HepG2 (cell line): ENCODE data around the gene MTA1. TPM values are rescaled to one million over a fixed set of nuclear protein-coding genes. Genes with fewer than 3 reads are reported as not detected.

Source experiments
- ATAC-seq: fragments of 200-7000 bp; cut with Tn5 transposase; 3 replicates; pipeline ENCODE4 v1.9.1; 2020; ENCODE audit warnings: mild to moderate bottlenecking, moderate library complexity
- BruUV-seq: library from RNA; stranded (reverse); fragments of 400-500 nt; replicated peaks from 2 replicates; lab custom pipeline; 2021; lab: Mats Ljungman, UMichigan
- CTCF ChIA-PET: fragments of 300-600 bp; formaldehyde crosslinking; extraction: SDS; loops from one replicate; lab custom pipeline; 2021; ENCODE audit warnings: low total read pairs, inconsistent platforms, low intra/inter-chr PET ratio; lab: Yijun Ruan, JAX
- POLR2A ChIA-PET: fragments of 350-600 bp; sonication (Branson Sonifier 250); formaldehyde crosslinking; loops from one replicate; lab custom pipeline; 2020; ENCODE audit warnings: antibody characterized with exemption, inconsistent platforms; lab: Yijun Ruan, JAX
- DNase-seq: peaks from one replicate; pipeline ENCODE4 v3.0.0-alpha.2; 2015; ENCODE audit warnings: low spot score
- FAIRE-seq: peaks from 3 replicates; lab custom pipeline; 2011; peaks lifted over from hg19 to GRCh38; lab: Jason Lieb, UNC
- H2AFZ ChIP-seq: one replicate; pipeline ENCODE4 v1.6.1; 2011; ENCODE audit warnings: low read length, inconsistent platforms
- H3K27ac ChIP-seq: fragments of 300-600 bp; 3 replicates; pipeline ENCODE4 v1.8.0; 2011; ENCODE audit warnings: mixed run types, mild to moderate bottlenecking, mixed read lengths, low read length, inconsistent platforms; ENCODE audit not compliant: insufficient read depth; ENCODE audit errors: extremely low read length
- H3K27me3 ChIP-seq, 2 experiments: fragments of 200-600 bp in 1 of 2; 2 replicates in 1 of 2; 3 replicates in 1 of 2; pipeline versions ENCODE4 v1.6.0 to v1.8.0; 2011; ENCODE audit warnings: low read length in 2 of 2, mild to moderate bottlenecking in 2 of 2, moderate library complexity in 2 of 2, inconsistent platforms in 1 of 2; ENCODE audit not compliant: insufficient read depth in 2 of 2, control insufficient read depth in 1 of 2
- H3K36me3 ChIP-seq, 2 experiments: fragments of 200-600 bp in 1 of 2; replicated peaks in 1 of 2; 2 replicates in 1 of 2; 3 replicates in 1 of 2; pipeline versions ENCODE4 v1.5.1 to v1.8.0; 2011; ENCODE audit warnings: low read length in 2 of 2, inconsistent platforms in 1 of 2; ENCODE audit not compliant: insufficient read depth in 2 of 2, control insufficient read depth in 1 of 2
- H3K4me1 ChIP-seq: 2 replicates; pipeline ENCODE4 v1.5.1; 2012; ENCODE audit warnings: low read length, inconsistent platforms; ENCODE audit not compliant: insufficient read depth
- H3K4me2 ChIP-seq: 2 replicates; pipeline ENCODE4 v1.6.0; 2011; ENCODE audit warnings: low read depth, low read length, inconsistent platforms
- H3K4me3 ChIP-seq, 3 experiments: fragments of 200-600 bp in 1 of 3; sonication (generic), shearing (Covaris generic) in 1 of 3; replicated peaks in 1 of 3; 2 replicates each; pipeline ENCODE4 v1.5.1; 2011 to 2016; ENCODE audit warnings: low read length in 3 of 3, inconsistent platforms in 2 of 3, low read depth in 2 of 3, mild to moderate bottlenecking in 2 of 3, control low read depth in 1 of 3, mixed read lengths in 1 of 3; ENCODE audit not compliant: insufficient read depth in 1 of 3
- H3K79me2 ChIP-seq: one replicate; pipeline ENCODE4 v1.6.1; 2011; ENCODE audit warnings: low read length, inconsistent platforms; ENCODE audit not compliant: insufficient read depth
- H3K9ac ChIP-seq: 2 replicates; pipeline ENCODE4 v1.6.0; 2011; ENCODE audit warnings: mild to moderate bottlenecking, low read depth, low read length, inconsistent platforms; ENCODE audit not compliant: insufficient read depth
- H3K9me3 ChIP-seq: 2 replicates; pipeline ENCODE4 v1.5.1; 2012; ENCODE audit warnings: mild to moderate bottlenecking, low read length
- H4K20me1 ChIP-seq: 2 replicates; pipeline ENCODE4 v1.6.0; 2011; ENCODE audit warnings: inconsistent platforms, mild to moderate bottlenecking, low read length, moderate library complexity; ENCODE audit not compliant: insufficient read depth
- CBX5 ChIP-seq: sonication (generic); formaldehyde crosslinking; IDR thresholded peaks from 2 replicates; pipeline ENCODE4 v1.4.0; 2020; ENCODE audit warnings: missing genetic modification reagents, borderline replicate concordance
- PCBP1 ChIP-seq: fragments of 200-400 bp; formaldehyde crosslinking; IDR thresholded peaks from 2 replicates; pipeline ENCODE4 v1.6.1; 2017; ENCODE audit warnings: mild to moderate bottlenecking, low read depth, low read length, borderline replicate concordance
- SP1 ChIP-seq, 2 experiments: fragments of 450-650 bp in 1 of 2; sonication (generic) in 1 of 2; formaldehyde crosslinking in 1 of 2; IDR thresholded peaks; 2 replicates each; pipeline versions ENCODE4 v1.4.0 to v1.6.1; 2016 to 2020; ENCODE audit warnings: missing genetic modification reagents in 1 of 2
- TCF7 ChIP-seq: sonication (generic); IDR thresholded peaks from 2 replicates; pipeline ENCODE4 v1.6.1; 2016; ENCODE audit warnings: antibody characterized with exemption, low read depth
- ZNF670 ChIP-seq: sonication (generic); formaldehyde crosslinking; IDR thresholded peaks from 2 replicates; pipeline ENCODE4 v1.8.0; 2022; ENCODE audit warnings: mild to moderate bottlenecking, missing genetic modification reagents, borderline replicate concordance
- WGBS: methylation state at CpG from one replicate; pipeline ENCODE4 v1.1.6; 2017; ENCODE audit warnings: low lambda C conversion rate; 5-methylcytosine and 5-hydroxymethylcytosine counted together
- in situ Hi-C: cut with HindIII; loops from 2 replicates; pipeline ENCODE4 v1.10.0; 2017; ENCODE audit warnings: low pct_unique_long_range_greater_than_20kb; ENCODE audit not compliant: extremely low pct_ligation_motif_present
- intact Hi-C: fragments of 100-400 bp; cut with micrococcal nuclease; formaldehyde crosslinking; loops from one replicate; pipeline ENCODE4 v1.10.0; 2022; ENCODE audit not compliant: unreplicated experiment
- polyA plus RNA-seq, 8 experiments: library from polyadenylated mRNA; depleted of rRNA in 3 of 8; stranded (reverse) in 7 of 8; unstranded in 1 of 8; fragments of >200 nt; fragmentation: Illumina TruSeq in 4 of 8; extraction: Trizol in 4 of 8; gene quantifications; 2 replicates each; pipeline versions ENCODE4 v1.2.1 to v1.2.3, GENCODE V29; 2011 to 2016; ENCODE audit warnings: low read depth in 4 of 8, missing spikeins in 1 of 8, mixed read lengths in 1 of 8; ENCODE audit not compliant: insufficient read depth in 1 of 8
- total RNA-seq, 5 experiments: library from RNA; depleted of rRNA; stranded (reverse); fragments of >200 nt; fragmentation: Illumina TruSeq; extraction: Trizol; gene quantifications; 2 replicates each; pipeline ENCODE4 v1.2.3, GENCODE V29; 2016; ENCODE audit warnings: low read depth in 1 of 5
- TF ChIP-seq, protein P1 (sequence below): sonication (generic); formaldehyde crosslinking; IDR thresholded peaks from 2 replicates; pipeline ENCODE4 v1.4.0; 2020; ENCODE audit warnings: low read depth, missing genetic modification reagents
- TF ChIP-seq, protein P2 (sequence below): sonication (generic); formaldehyde crosslinking; IDR thresholded peaks from 2 replicates; pipeline ENCODE4 v1.4.0; 2020; ENCODE audit warnings: missing genetic modification reagents
- TF ChIP-seq, protein P3 (sequence below), 2 experiments: sonication (generic) in 1 of 2; formaldehyde crosslinking in 1 of 2; IDR thresholded peaks; 2 replicates each; pipeline versions ENCODE4 v1.4.0 to v1.6.1; 2016 to 2020; ENCODE audit warnings: borderline replicate concordance in 1 of 2, low read depth in 1 of 2, mild to moderate bottlenecking in 1 of 2, missing genetic modification reagents in 1 of 2

Gene MTA1
- total and polyA plus RNA-seq, 2 of the 13 experiments (the other 11 are each of a cell fraction or from before 2014, with no cell fraction given): 35.2 to 85.8 TPM

DNA sequence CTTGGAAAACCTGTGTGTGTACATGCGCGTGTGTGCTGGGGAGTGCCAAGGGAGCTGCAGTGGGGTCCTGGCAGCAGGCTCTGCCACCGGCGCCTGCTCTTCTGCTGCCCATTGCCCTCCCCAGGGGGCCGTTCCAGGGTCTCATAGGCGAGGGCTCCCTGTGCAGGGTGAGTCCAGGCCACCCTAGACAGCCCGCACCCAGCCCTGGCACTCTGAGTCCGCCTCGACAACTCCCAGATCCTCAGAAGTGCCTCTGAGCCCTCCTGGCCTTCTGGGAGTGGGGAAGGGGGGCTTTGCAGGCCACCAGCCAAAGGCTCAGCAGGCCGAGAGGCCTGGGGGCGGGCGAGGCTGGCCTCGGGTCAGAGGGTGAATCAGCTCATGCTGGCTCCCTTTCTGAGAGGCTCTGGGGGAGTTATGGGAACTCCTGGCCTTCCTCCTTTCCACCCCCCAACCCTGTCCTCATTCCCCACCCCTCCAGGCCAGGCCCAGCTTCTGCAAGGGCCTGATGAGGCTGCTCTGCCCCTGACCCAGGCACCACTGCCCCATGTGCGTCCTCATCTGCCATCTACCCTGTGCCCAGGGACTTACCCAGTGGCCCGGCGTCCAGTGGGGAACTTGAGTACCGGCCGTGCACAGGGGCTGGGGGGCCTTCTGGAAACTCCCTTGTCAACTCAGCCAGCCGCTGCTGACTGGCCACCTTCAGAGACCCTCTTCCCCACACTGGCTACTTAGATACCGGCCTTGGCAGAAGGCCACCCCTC lies 69.3 kb downstream of the MTA1 start (continued):
- TF ChIP-seq ZNF670 (CRISPR knock-in tag) (no peak), PCBP1 (peak; percentile 18; the same call in 1 of the 2 replicates)
- TF ChIP-seq, protein P1, sequence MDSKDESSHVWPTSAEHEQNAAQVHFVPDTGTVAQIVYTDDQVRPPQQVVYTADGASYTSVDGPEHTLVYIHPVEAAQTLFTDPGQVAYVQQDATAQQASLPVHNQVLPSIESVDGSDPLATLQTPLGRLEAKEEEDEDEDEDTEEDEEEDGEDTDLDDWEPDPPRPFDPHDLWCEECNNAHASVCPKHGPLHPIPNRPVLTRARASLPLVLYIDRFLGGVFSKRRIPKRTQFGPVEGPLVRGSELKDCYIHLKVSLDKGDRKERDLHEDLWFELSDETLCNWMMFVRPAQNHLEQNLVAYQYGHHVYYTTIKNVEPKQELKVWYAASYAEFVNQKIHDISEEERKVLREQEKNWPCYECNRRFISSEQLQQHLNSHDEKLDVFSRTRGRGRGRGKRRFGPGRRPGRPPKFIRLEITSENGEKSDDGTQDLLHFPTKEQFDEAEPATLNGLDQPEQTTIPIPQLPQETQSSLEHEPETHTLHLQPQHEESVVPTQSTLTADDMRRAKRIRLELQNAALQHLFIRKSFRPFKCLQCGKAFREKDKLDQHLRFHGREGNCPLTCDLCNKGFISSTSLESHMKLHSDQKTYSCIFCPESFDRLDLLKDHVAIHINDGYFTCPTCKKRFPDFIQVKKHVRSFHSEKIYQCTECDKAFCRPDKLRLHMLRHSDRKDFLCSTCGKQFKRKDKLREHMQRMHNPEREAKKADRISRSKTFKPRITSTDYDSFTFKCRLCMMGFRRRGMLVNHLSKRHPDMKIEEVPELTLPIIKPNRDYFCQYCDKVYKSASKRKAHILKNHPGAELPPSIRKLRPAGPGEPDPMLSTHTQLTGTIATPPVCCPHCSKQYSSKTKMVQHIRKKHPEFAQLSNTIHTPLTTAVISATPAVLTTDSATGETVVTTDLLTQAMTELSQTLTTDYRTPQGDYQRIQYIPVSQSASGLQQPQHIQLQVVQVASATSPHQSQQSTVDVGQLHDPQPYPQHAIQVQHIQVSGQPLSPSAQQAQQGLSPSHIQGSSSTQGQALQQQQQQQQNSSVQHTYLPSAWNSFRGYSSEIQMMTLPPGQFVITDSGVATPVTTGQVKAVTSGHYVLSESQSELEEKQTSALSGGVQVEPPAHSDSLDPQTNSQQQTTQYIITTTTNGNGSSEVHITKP (CRISPR knock-in tag): no peak
- TF ChIP-seq, protein P2, sequence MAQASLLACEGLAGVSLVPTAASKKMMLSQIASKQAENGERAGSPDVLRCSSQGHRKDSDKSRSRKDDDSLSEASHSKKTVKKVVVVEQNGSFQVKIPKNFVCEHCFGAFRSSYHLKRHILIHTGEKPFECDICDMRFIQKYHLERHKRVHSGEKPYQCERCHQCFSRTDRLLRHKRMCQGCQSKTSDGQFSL (CRISPR knock-in tag): no peak

DNA sequence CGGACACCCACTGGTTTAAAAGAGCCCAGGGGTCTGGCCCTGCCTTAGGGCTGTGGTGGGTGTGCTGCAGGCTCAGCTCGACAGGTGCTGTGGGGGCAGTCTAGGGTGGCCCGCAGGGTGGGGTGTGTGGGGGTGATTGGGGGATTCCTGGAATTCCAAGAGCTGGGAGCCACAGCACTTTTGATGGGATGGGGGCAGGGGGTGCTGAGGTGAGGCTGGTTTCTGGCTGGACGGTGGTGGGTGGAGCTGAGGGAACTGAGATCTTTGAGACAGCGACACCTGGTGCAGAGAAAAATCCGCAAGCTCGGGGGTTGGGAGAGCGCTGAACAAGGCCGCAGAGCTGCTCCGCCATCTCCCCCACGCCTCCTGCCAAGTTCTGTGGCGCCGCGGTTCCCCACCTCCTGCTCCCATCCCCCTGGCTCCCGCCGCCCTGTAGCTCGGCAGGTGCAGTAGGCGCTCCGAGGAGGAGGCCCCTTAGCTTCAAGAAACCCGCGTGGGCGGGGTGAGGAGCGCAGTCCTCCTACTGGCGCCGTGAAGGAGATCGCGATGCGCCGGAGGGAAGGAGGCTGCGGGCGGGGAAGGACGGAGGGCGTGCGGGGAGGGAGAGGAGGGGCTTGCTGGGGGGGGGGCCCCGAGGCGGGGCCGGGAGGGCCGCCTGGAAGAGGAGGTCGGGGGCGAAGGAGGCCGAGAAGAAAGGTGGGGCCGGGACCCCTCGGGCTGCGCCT lies 70.1 kb downstream of the MTA1 start:
- in situ Hi-C loops (loop anchor here (5.0 kb wide), 2 partner anchors 38 to 112 kb away; partner anchors contain the start of gene TMEM121), intact Hi-C loops (loop anchor here (2.0 to 10.0 kb wide), 4 partner anchors 15 to 175 kb away; partner anchors contain the start of genes CRIP2 and PACS2)
- ATAC-seq: peak; percentile 28
- H3K9ac ChIP-seq: peak overlapping the region; percentile 84
- ChIA-PET POLR2A (interaction anchor here (0.7 to 1.5 kb wide), 7 partner anchors 8 to 175 kb away, joined by 3 to 10 read pairs (median 4); partner anchors contain the start of gene PACS2), CTCF (interaction anchor here (0.9 to 3.6 kb wide), 5 partner anchors 8 to 119 kb away, joined by 3 to 24 read pairs (median 7); no protein-coding TSS in a partner anchor)
- H3K27ac ChIP-seq: peak overlapping the region; percentile 92
- H3K4me1 ChIP-seq: peaks cover 68% of the 10 kb centered on the region
- peak; percentile 82 for DNase-seq
- peaks cover 0 to 7% of the 10 kb centered on the region in 2 experiments; a peak in 2 of 5 replicates for H3K27me3 ChIP-seq
- H2AFZ ChIP-seq: no peak overlapping the region
- H3K36me3 ChIP-seq: peaks cover 0 to 3% of the 10 kb centered on the region in 2 experiments; a peak in 1 of 5 replicates
- no peaks in the 10 kb centered on the region for H4K20me1 ChIP-seq
- no TSS peak for BruUV-seq
- WGBS: under 1% methylated on average over 27 of the region's 44 CpGs
- H3K9me3 ChIP-seq: no peaks in the 10 kb centered on the region
- H3K4me3 ChIP-seq: peak overlapping the region; percentile 59 to 79 (median 70); a peak in 5 of 6 replicates
- peaks cover 7% of the 10 kb centered on the region for H3K79me2 ChIP-seq
- FAIRE-seq: peak; percentile 80
- peak overlapping the region; percentile 97 for H3K4me2 ChIP-seq
- TF ChIP-seq SP1 (IDR thresholded peaks at IDR 0.05) (no peak), SP1 (CRISPR knock-in tag; IDR thresholded peaks at IDR 0.05) (peak; percentile 11; the same call in 1 of the 2 replicates), CBX5 (CRISPR knock-in tag) (peak; percentile 36; the same call in 1 of the 2 replicates), TCF7 (no peak)
- TF ChIP-seq, protein P3, sequence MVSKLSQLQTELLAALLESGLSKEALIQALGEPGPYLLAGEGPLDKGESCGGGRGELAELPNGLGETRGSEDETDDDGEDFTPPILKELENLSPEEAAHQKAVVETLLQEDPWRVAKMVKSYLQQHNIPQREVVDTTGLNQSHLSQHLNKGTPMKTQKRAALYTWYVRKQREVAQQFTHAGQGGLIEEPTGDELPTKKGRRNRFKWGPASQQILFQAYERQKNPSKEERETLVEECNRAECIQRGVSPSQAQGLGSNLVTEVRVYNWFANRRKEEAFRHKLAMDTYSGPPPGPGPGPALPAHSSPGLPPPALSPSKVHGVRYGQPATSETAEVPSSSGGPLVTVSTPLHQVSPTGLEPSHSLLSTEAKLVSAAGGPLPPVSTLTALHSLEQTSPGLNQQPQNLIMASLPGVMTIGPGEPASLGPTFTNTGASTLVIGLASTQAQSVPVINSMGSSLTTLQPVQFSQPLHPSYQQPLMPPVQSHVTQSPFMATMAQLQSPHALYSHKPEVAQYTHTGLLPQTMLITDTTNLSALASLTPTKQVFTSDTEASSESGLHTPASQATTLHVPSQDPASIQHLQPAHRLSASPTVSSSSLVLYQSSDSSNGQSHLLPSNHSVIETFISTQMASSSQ (IDR thresholded peaks at IDR 0.05; ENCODE audit: low read depth): no peak
- TF ChIP-seq, protein P3 (CRISPR knock-in tag; IDR thresholded peaks at IDR 0.05; ENCODE audit: borderline replicate concordance): peak; percentile 3; the same call in 1 of the 2 replicates
